Suprapubic skin (tissue), 4 donors: ENCODE results near the gene TXNIP. TPM values are rescaled to one million over a fixed set of nuclear protein-coding genes. Genes with fewer than 3 reads are reported as not detected.
A peak's percentile ranks its signal among the peaks of the same experiment; 100 is the strongest.

Experiments
- DNase-seq, 2 donors: peaks; one replicate each; pipeline ENCODE4 v3.0.0-alpha.2; 2019; ENCODE audit warnings: low spot score in 2 of 2
- H3K27ac ChIP-seq: fragments of 200-600 bp; sonication (generic); one replicate; pipeline ENCODE4 v1.5.1; 2019
- H3K27me3 ChIP-seq: fragments of 200-600 bp; sonication (generic); one replicate; pipeline ENCODE4 v1.5.1; 2019
- H3K36me3 ChIP-seq: fragments of 200-600 bp; sonication (generic); one replicate; pipeline ENCODE4 v1.5.1; 2019
- H3K4me1 ChIP-seq: fragments of 200-600 bp; sonication (generic); one replicate; pipeline ENCODE4 v1.5.1; 2019
- H3K4me3 ChIP-seq: fragments of 200-600 bp; sonication (generic); one replicate; pipeline ENCODE4 v1.5.1; 2019; ENCODE audit warnings: mild to moderate bottlenecking
- H3K9me3 ChIP-seq: fragments of 200-600 bp; sonication (generic); one replicate; pipeline ENCODE4 v1.5.1; 2019
- EP300 ChIP-seq: sonication (generic); formaldehyde crosslinking; IDR thresholded peaks from one replicate; pipeline ENCODE4 v1.6.1; 2017; ENCODE audit warnings: antibody characterized with exemption
- POLR2A ChIP-seq, 2 donors: fragments of 450-650 bp; IDR thresholded peaks; one replicate each; pipeline ENCODE4 v1.6.1; 2017; ENCODE audit warnings: antibody characterized with exemption in 2 of 2, mild to moderate bottlenecking in 2 of 2, moderate library complexity in 2 of 2
- POLR2AphosphoS5 ChIP-seq, 3 donors: sonication (generic); formaldehyde crosslinking; IDR thresholded peaks; one replicate each; pipeline ENCODE4 v1.6.1; 2017; ENCODE audit warnings: antibody characterized with exemption in 3 of 3
- WGBS: methylation state at CpG from one replicate; pipeline ENCODE4 v1.1.5; 2018; 5-methylcytosine and 5-hydroxymethylcytosine counted together
- total RNA-seq, 4 donors: library from RNA; depleted of rRNA; stranded (reverse); fragments of >200 nt; gene quantifications; one replicate each; pipeline ENCODE4 v1.1.0, GENCODE V29; 2016
- TF ChIP-seq, protein P1 (sequence below), 2 donors: fragments of 200-600 bp in 1 of 2; fragments of 450-650 bp in 1 of 2; sonication (generic) in 1 of 2; IDR thresholded peaks; one replicate each; pipeline ENCODE4 v1.5.1; 2016 to 2019; ENCODE audit warnings: antibody characterized with exemption in 2 of 2, mild to moderate bottlenecking in 1 of 2, moderate library complexity in 1 of 2

TXNIP gene
- total RNA-seq, 4 donors from 2014 or later = 2,326 to 8,649 (median 2,541) TPM

DNA sequence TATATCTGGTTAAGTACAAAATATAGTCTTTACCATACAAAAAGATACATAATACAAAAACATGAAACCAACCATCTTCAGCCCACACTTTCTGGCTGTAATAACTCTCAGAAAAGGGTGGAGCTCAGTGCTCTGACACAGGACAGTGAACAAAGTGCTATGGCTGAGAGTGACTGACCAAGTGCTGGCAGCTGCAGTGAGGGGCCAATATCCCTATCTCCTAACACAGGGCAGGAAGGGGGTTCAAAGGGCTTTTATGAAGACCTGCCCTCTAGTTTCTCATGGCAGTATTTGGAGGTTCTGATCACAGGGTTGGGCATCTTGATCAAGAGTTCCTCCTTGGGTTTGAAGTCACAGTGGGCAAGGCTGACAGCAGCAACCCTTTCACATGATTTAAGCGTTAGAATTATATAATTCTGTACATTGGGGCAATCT is 3.9 kb downstream of the TXNIP start:
- Histone ChIP-seq H3K4me3 (peak overlapping the region; percentile 76), H3K27me3 (no peaks in the 10 kb centered on the region), H3K9me3 (no peaks in the 10 kb centered on the region), H3K4me1 (peaks cover 30% of the 10 kb centered on the region), H3K36me3 (peaks cover 33% of the 10 kb centered on the region), H3K27ac (peak overlapping the region; percentile 99)
- TF ChIP-seq POLR2A (IDR thresholded peaks at IDR 0.05) (peak in 1 of 2 donors; percentile 2), EP300 (no peak), POLR2AphosphoS5 (IDR thresholded peaks at IDR 0.05) (peak in 1 of 3 donors; percentile 24)
- TF ChIP-seq, protein P1, sequence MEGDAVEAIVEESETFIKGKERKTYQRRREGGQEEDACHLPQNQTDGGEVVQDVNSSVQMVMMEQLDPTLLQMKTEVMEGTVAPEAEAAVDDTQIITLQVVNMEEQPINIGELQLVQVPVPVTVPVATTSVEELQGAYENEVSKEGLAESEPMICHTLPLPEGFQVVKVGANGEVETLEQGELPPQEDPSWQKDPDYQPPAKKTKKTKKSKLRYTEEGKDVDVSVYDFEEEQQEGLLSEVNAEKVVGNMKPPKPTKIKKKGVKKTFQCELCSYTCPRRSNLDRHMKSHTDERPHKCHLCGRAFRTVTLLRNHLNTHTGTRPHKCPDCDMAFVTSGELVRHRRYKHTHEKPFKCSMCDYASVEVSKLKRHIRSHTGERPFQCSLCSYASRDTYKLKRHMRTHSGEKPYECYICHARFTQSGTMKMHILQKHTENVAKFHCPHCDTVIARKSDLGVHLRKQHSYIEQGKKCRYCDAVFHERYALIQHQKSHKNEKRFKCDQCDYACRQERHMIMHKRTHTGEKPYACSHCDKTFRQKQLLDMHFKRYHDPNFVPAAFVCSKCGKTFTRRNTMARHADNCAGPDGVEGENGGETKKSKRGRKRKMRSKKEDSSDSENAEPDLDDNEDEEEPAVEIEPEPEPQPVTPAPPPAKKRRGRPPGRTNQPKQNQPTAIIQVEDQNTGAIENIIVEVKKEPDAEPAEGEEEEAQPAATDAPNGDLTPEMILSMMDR (IDR thresholded peaks at IDR 0.05) = no peak
- peak; percentile 43 to 49 for DNase-seq
- 25% methylated on average over 1 of the region's 1 CpG for WGBS

DNA sequence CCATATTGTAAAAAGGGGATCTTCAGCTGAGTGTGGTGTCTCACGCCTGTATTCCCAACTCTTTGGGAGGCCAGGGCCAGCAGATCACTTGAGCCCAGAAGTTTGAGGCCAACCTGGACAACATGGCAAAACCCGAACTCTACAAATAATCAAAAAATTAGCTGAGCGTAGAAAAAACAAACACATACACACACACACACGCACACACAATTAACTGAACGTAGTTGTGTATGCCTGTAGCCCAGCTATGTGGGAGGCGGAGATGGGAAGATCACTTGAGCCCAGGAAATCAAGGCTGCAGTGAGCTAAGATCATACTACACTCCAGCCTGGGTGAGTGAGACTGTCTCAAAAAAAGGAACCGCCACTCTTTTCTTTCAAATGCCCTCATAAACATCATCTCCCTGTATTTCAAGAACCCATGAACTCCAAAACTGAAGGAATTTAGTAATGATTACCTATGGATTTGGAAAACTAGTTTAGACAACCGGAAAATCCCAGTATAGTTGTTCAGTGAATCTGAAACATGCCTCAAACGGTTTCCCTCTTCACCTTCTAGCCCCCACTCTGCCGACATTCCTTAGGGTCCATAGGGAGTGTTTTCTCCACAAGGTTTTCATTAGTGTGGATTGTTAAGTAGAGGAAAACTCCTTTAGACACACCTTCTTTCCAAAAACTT is 4.5 kb downstream of the TXNIP start:
- Histone ChIP-seq H3K4me1 (peaks cover 27% of the 10 kb centered on the region), H3K9me3 (no peaks in the 10 kb centered on the region), H3K4me3 (peak overlapping the region; percentile 76), H3K36me3 (peaks cover 33% of the 10 kb centered on the region), H3K27ac (peak overlapping the region; percentile 99), H3K27me3 (no peaks in the 10 kb centered on the region)
- 49% methylated on average over 10 of the region's 10 CpGs for WGBS
- TF ChIP-seq POLR2AphosphoS5 (IDR thresholded peaks at IDR 0.05) (peak in 2 of 3 donors; percentile 44 to 55), POLR2A (IDR thresholded peaks at IDR 0.05) (peak; percentile 9 to 57), EP300 (no peak)
- TF ChIP-seq, protein P1 (IDR thresholded peaks at IDR 0.05) = no peak
- peak in 1 of 2 donors; percentile 54 for DNase-seq

DNA sequence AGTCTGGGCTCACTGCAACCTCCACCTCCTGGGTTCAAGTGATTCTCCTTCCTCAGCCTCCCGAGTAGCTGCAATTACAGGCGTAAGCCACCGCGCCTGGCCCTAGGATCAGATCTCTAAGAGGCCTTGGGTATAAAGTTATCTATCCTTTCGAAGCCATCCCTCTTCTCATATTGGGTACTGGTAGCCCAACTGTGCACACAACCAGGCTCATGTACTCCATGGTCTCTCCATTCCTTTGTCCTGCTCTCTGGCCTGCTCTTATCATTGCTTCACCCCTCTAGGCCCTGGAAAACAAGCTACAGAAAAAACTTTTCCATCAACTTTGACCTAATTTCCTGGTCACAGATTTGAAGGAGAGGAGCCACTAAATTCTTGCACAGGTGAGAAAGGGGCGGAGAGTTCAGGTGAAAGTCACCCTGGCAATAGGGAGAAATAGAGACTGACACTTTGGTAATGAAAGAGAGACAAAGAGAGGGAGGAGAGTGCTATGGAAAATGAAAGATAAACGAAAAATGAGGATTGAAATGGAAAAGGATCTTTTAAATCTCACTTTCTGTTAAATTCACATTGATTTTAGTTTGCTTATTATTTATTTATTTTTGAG is 6.0 kb downstream of the TXNIP start:
- H3K4me1 ChIP-seq = peaks cover 39% of the 10 kb centered on the region

DNA sequence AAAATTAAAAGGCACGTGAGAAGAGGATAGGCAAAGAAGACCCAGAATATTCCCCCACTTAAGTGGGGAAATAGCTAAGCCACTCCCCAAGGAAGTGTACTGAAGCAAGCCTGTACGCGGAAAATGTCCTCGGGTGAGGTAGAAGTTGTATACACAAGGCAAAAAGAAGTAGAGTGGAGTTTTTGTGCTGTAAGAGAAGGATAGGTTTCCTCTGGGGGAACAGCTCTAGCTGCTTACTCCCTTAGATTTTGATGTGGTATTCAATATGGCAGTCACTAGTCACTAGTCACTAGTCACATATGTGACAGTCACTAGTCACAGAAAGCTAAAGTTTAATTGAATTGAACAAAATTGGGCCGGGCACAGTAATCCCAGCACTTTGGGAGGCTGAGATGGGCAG is 7.6 kb downstream of the TXNIP start:
- H3K4me1 ChIP-seq = peaks cover 54% of the 10 kb centered on the region
- DNase-seq = peak in 1 of 2 donors; percentile 58
- 48% methylated on average over 5 of the region's 5 CpGs for WGBS

More for the DNA sequence above, 6.0 kb downstream of the TXNIP start:
- peaks cover 29% of the 10 kb centered on the region for H3K36me3 ChIP-seq
- peak overlapping the region; percentile 99 for H3K27ac ChIP-seq
- H3K4me3 ChIP-seq = no peak overlapping the region
- H3K27me3 ChIP-seq = no peaks in the 10 kb centered on the region
- H3K9me3 ChIP-seq = no peaks in the 10 kb centered on the region
- WGBS = 66% methylated on average over 7 of the region's 7 CpGs
- TF ChIP-seq, protein P1 (IDR thresholded peaks at IDR 0.05) = no peak
- no peak for TF ChIP-seq EP300
- peak in 1 of 3 donors; percentile 44 for TF ChIP-seq POLR2AphosphoS5 (IDR thresholded peaks at IDR 0.05)
- peak in 1 of 2 donors; percentile 34 for TF ChIP-seq POLR2A (IDR thresholded peaks at IDR 0.05)
- DNase-seq = peak in 1 of 2 donors; percentile 66

More for the DNA sequence above, 7.6 kb downstream of the TXNIP start:
- no peaks in the 10 kb centered on the region for H3K9me3 ChIP-seq
- H3K36me3 ChIP-seq = peaks cover 13% of the 10 kb centered on the region
- peak overlapping the region; percentile 10 for H3K27ac ChIP-seq
- no peaks in the 10 kb centered on the region for H3K27me3 ChIP-seq
- H3K4me3 ChIP-seq = no peak overlapping the region
- TF ChIP-seq EP300 (no peak), POLR2AphosphoS5 (IDR thresholded peaks at IDR 0.05) (no peak)
- TF ChIP-seq, protein P1 (IDR thresholded peaks at IDR 0.05) = no peak
